ENCODE data around the gene SERPINE1. TPM values are rescaled to one million over a fixed set of nuclear protein-coding genes. Genes with fewer than 3 reads are reported as not detected.

The SERPINE1 gene
- total and polyA plus RNA-seq, 4 donors = 12.4 to 436 (median 37.0) TPM

- Histone ChIP-seq H3K9me3 (ENCODE audit: control insufficient read depth in 4 of 4, insufficient read depth in 3 of 4, low read length in 3 of 4) (no peaks in the 10 kb centered on the region), H3K27me3 (ENCODE audit: control insufficient read depth in 3 of 3, insufficient read depth in 3 of 3, low read length in 2 of 3) (peaks cover 9 to 57% (median 52%) of the 10 kb centered on the region in 3 donors), H3K36me3 (ENCODE audit: control insufficient read depth in 4 of 4, insufficient read depth in 4 of 4, low read length in 4 of 4) (no peaks in the 10 kb centered on the region), H3K27ac (ENCODE audit: low read depth in 1 of 2, low read length in 1 of 2) (no peak within 1 kb of the TSS), H3K4me1 (ENCODE audit: control insufficient read depth in 5 of 5, insufficient read depth in 5 of 5, low read length in 5 of 5) (peaks cover 0 to 5% (median 0%) of the 10 kb centered on the region in 5 donors), H3K9ac (ENCODE audit: insufficient read depth in 1 of 2, low read length in 2 of 2) (no peak within 1 kb of the TSS), H3K4me3 (no peak within 1 kb of the TSS)
- DNase-seq (no peak), ATAC-seq (ENCODE audit: insufficient read depth, low FRiP score) (no peak)
- 3 to 5% methylated on average over 56 of the region's 56 CpGs for WGBS, 2 donors
- TF ChIP-seq, protein P1, sequence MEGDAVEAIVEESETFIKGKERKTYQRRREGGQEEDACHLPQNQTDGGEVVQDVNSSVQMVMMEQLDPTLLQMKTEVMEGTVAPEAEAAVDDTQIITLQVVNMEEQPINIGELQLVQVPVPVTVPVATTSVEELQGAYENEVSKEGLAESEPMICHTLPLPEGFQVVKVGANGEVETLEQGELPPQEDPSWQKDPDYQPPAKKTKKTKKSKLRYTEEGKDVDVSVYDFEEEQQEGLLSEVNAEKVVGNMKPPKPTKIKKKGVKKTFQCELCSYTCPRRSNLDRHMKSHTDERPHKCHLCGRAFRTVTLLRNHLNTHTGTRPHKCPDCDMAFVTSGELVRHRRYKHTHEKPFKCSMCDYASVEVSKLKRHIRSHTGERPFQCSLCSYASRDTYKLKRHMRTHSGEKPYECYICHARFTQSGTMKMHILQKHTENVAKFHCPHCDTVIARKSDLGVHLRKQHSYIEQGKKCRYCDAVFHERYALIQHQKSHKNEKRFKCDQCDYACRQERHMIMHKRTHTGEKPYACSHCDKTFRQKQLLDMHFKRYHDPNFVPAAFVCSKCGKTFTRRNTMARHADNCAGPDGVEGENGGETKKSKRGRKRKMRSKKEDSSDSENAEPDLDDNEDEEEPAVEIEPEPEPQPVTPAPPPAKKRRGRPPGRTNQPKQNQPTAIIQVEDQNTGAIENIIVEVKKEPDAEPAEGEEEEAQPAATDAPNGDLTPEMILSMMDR (IDR thresholded peaks at IDR 0.05; ENCODE audit: control extremely low read depth, extremely low read depth) = no peak
Observed at GRCh38 chr7:101180130-101180755, 53.3 kb downstream of the SERPINE1 start, which contains the start of gene NAT16. NAT16 (minus strand) TSS chr7:101180293; CDS start chr7:101174807, 5,486 bp downstream.

- Histone ChIP-seq H3K9ac (ENCODE audit: insufficient read depth in 1 of 2, low read length in 2 of 2) (no peak overlapping the region), H3K4me3 (no peak overlapping the region), H3K9me3 (ENCODE audit: control insufficient read depth in 4 of 4, insufficient read depth in 3 of 4, low read length in 3 of 4) (no peaks in the 10 kb centered on the region), H3K4me1 (ENCODE audit: control insufficient read depth in 5 of 5, insufficient read depth in 5 of 5, low read length in 5 of 5) (no peaks in the 10 kb centered on the region), H3K27me3 (ENCODE audit: control insufficient read depth in 3 of 3, insufficient read depth in 3 of 3, low read length in 2 of 3) (peaks cover 0 to 20% (median 14%) of the 10 kb centered on the region in 3 donors), H3K36me3 (ENCODE audit: control insufficient read depth in 4 of 4, insufficient read depth in 4 of 4, low read length in 4 of 4) (no peaks in the 10 kb centered on the region), H3K27ac (ENCODE audit: low read depth in 1 of 2, low read length in 1 of 2) (no peak overlapping the region)
- DNase-seq (no peak), ATAC-seq (ENCODE audit: insufficient read depth, low FRiP score) (no peak)
- 56 to 61% methylated on average over 5 of the region's 5 CpGs for WGBS, 2 donors
- TF ChIP-seq, protein P1 (IDR thresholded peaks at IDR 0.05; ENCODE audit: control extremely low read depth, extremely low read depth) = no peak
Observed at GRCh38 chr7:101185258-101185839, 58.4 kb downstream of the SERPINE1 start.

DNA sequence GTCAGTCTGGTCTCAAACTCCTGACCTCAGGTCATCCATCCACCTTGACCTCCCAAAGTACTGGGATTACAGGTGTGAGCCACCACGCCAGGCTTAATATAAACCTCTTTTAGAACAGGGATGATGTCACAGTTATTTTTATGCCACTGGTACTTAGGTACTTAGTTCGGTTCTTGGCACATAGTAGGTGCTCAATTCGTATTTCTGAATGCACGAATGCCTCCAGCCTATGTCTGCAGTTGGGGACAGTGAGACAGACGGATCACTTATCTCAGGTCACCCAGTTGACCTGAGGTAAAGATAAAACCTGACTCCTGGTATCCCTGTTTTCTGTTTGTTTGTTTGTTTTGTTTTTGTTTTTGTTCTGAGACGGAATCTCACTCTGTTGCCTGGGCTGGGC is 59.3 kb downstream of the SERPINE1 start:
- no peak for DNase-seq
- Histone ChIP-seq H3K27ac (ENCODE audit: low read depth in 1 of 2, low read length in 1 of 2) (no peak overlapping the region), H3K4me3 (no peak overlapping the region), H3K36me3 (ENCODE audit: control insufficient read depth in 4 of 4, insufficient read depth in 4 of 4, low read length in 4 of 4) (no peaks in the 10 kb centered on the region), H3K9ac (ENCODE audit: insufficient read depth in 1 of 2, low read length in 2 of 2) (no peak overlapping the region), H3K27me3 (ENCODE audit: control insufficient read depth in 3 of 3, insufficient read depth in 3 of 3, low read length in 2 of 3) (peaks cover 0 to 13% (median 7%) of the 10 kb centered on the region in 3 donors), H3K4me1 (ENCODE audit: control insufficient read depth in 5 of 5, insufficient read depth in 5 of 5, low read length in 5 of 5) (no peaks in the 10 kb centered on the region), H3K9me3 (ENCODE audit: control insufficient read depth in 4 of 4, insufficient read depth in 3 of 4, low read length in 3 of 4) (no peaks in the 10 kb centered on the region)
- WGBS, 2 donors = 69 to 80% methylated on average over 6 of the region's 6 CpGs
- no peak for ATAC-seq (ENCODE audit: insufficient read depth, low FRiP score)
- TF ChIP-seq, protein P1 (IDR thresholded peaks at IDR 0.05; ENCODE audit: control extremely low read depth, extremely low read depth) = no peak

All from lung (tissue), 12 donors.